Measurements from ENCODE around the gene RHEX. TPM values are rescaled to one million over a fixed set of nuclear protein-coding genes. Genes with fewer than 3 reads are reported as not detected.

Gene RHEX
- total RNA-seq, 1 donor from 2014 or later, result not detected

DNA sequence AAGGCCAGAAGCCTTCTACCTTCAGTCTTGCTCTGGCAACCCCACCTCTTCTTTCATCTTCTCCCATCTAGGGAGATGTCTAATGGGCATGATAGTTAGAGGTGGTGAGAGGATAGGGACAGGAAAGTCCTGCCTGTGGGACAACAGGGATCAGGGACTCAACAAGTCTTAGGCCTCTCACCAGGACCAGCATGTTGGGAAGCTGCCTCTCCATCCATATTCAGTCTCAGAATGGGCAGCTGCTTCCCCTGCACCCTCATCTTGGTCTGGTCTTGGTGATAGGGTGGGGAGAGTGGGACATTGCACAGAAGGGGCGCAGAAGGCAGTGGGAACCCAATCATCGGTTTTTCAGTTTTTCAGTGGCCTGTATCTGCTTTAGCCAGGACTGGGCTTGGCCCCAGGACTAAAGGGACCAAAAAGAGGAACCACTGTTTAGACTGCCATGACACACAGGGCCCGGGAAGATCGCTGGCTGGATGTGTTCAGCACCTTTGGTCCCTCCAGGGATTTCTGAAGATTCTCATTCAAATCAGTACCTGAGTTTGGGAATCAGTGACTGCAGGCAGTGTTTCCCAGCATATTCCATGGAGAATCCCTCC is 12.7 kb downstream of the RHEX start:
- peaks cover 15% of the 10 kb centered on the region for H3K27me3 Mint-ChIP-seq (ENCODE audit: low read depth)
- no peaks in the 10 kb centered on the region for H3K36me3 Mint-ChIP-seq (ENCODE audit: low read depth)
- peaks cover 5% of the 10 kb centered on the region for H3K9me3 Mint-ChIP-seq (ENCODE audit: low read depth)
- no peaks in the 10 kb centered on the region for H3K4me1 Mint-ChIP-seq (ENCODE audit: low read depth)
- TF ChIP-seq, protein P1, sequence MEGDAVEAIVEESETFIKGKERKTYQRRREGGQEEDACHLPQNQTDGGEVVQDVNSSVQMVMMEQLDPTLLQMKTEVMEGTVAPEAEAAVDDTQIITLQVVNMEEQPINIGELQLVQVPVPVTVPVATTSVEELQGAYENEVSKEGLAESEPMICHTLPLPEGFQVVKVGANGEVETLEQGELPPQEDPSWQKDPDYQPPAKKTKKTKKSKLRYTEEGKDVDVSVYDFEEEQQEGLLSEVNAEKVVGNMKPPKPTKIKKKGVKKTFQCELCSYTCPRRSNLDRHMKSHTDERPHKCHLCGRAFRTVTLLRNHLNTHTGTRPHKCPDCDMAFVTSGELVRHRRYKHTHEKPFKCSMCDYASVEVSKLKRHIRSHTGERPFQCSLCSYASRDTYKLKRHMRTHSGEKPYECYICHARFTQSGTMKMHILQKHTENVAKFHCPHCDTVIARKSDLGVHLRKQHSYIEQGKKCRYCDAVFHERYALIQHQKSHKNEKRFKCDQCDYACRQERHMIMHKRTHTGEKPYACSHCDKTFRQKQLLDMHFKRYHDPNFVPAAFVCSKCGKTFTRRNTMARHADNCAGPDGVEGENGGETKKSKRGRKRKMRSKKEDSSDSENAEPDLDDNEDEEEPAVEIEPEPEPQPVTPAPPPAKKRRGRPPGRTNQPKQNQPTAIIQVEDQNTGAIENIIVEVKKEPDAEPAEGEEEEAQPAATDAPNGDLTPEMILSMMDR (IDR thresholded peaks at IDR 0.05), result no peak
- H3K27ac Mint-ChIP-seq (ENCODE audit: unreplicated experiment), result no peak overlapping the region
- no peak overlapping the region for H3K4me3 Mint-ChIP-seq (ENCODE audit: unreplicated experiment)
- DNase-seq (ENCODE audit: low spot score), result no peak

DNA sequence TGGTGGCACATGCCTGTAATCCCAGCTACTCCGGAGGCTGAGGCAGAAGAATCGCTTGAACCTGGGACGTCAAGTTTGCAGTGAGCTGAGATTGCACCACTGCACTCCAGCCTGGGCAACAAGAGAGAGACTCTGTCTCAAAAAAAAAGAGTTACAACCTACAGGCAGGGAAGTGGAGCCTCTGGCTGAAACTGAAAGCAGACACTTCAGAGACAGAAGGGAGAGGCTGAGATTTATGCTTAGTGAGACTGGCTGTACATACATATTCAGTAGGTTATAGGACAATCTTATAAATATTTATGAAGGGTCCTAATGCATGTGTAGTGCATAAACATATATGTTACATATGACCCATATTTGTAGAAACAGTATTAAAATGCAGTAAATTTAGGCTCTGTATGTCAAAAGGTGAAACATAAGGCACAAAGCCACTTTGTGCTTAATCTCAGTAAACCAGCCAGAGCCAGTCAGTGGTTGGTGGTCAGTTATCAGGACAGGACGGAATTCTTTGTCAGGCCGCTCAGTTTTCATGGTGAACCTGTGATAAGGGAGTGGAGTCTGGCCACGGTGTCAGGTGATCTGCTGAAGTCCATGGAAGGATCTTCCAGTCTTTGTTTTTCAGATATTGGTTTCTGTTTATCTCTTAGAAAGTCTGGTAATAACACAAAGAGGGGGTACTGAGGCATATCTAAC is 13.7 kb downstream of the RHEX start:
- TF ChIP-seq, protein P1 (IDR thresholded peaks at IDR 0.05), result no peak
- no peak overlapping the region for H3K4me3 Mint-ChIP-seq (ENCODE audit: unreplicated experiment)
- peaks cover 5% of the 10 kb centered on the region for H3K9me3 Mint-ChIP-seq (ENCODE audit: low read depth)
- H3K36me3 Mint-ChIP-seq (ENCODE audit: low read depth), result no peaks in the 10 kb centered on the region
- no peak for DNase-seq (ENCODE audit: low spot score)
- H3K27me3 Mint-ChIP-seq (ENCODE audit: low read depth), result peaks cover 15% of the 10 kb centered on the region
- no peak overlapping the region for H3K27ac Mint-ChIP-seq (ENCODE audit: unreplicated experiment)
- H3K4me1 Mint-ChIP-seq (ENCODE audit: low read depth), result no peaks in the 10 kb centered on the region

DNA sequence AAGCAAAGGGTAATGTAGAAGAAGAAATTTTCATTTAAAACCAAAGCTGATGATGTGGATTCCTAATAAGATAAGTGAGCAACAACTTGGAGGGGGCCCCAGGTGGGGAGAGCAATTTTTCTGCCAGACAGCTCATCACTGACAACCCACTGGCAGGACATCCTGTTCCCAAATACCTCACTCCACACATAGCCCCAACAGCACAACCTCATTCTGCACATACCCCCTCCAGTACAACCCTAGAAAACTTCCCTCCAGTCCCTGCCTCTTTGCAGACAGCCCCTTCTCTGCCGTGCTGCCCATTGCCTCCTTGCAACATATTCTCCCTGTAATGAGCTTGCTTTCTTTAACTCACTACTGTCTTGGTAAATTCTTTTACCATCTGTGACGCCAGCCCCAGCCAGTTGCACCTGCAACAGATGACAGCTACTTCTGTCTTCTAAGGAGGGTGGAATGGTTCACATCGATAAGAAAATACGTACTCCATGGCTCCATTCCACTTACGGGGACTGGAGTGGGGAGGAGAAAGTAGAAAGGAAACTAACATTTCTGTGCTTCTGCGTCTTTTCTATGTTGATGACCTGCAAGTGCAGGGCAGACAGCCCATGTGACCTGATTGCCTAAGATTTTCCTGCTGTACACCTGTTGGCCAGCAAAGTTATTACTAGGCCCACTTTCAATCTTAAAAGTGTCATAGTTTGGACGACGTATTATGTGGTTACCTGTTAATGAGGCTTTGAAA is 14.7 kb downstream of the RHEX start:
- Mint-ChIP-seq H3K4me3 (ENCODE audit: unreplicated experiment) (no peak overlapping the region), H3K4me1 (ENCODE audit: low read depth) (no peaks in the 10 kb centered on the region), H3K27me3 (ENCODE audit: low read depth) (peaks cover 15% of the 10 kb centered on the region), H3K36me3 (ENCODE audit: low read depth) (no peaks in the 10 kb centered on the region), H3K27ac (ENCODE audit: unreplicated experiment) (no peak overlapping the region), H3K9me3 (ENCODE audit: low read depth) (peaks cover 4% of the 10 kb centered on the region)
- no peak for DNase-seq (ENCODE audit: low spot score)
- TF ChIP-seq, protein P1 (IDR thresholded peaks at IDR 0.05), result no peak

DNA sequence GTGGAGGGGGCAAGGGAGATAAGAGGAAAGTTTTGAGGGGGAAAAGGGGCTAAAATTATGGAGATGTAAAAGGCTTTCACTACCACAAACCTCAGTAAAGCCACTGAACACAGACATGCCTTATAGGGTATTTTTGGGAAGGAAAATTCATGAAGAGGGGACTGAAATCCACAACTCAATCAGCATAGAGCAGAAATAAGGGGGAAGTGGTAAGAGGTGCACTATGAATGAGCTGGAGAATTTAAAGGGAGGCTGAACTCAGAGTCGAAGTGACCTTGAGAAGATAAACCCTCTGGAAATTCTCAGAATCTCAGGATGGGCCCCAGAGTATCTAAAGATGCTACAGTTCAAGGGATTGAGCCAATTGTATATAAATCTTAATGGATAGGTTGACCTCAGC is 15.3 kb downstream of the RHEX start:
- TF ChIP-seq, protein P1 (IDR thresholded peaks at IDR 0.05), result no peak
- Mint-ChIP-seq H3K4me1 (ENCODE audit: low read depth) (no peaks in the 10 kb centered on the region), H3K9me3 (ENCODE audit: low read depth) (no peaks in the 10 kb centered on the region), H3K36me3 (ENCODE audit: low read depth) (no peaks in the 10 kb centered on the region), H3K27me3 (ENCODE audit: low read depth) (peaks cover 13% of the 10 kb centered on the region), H3K27ac (ENCODE audit: unreplicated experiment) (no peak overlapping the region), H3K4me3 (ENCODE audit: unreplicated experiment) (no peak overlapping the region)
- no peak for DNase-seq (ENCODE audit: low spot score)

DNA sequence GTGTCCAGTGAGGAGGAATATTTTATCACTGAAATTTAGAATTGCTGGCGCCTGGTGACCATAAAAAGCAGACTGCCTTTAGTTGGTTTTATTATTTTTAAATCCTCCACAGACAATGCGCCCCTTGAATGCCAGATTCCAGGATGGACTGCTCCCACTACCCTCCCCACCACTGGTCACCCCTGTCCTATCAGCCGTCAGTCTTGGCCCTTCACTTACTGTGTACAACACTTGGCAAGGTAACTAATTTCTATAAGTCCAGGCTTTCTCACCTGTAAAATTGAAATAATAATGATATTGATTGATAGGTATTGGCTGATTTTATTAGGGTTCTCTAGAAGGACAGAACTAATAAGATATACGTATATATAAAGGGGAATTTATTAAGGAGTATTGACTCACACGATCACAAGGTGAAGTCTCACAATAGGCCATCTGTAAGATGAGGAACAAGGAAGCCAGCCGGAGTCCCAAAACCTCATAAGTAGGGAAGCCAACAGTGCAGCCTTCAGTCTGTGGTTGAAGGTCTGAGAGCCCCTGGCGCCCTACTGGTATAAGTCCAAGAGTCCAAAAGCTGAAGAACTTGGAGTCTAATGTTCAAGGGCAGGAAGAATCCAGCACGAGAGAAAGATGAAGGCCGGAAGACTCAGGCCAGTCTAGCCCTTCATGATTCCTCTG is 17.8 kb downstream of the RHEX start:
- no peak overlapping the region for H3K4me3 Mint-ChIP-seq (ENCODE audit: unreplicated experiment)
- no peaks in the 10 kb centered on the region for H3K4me1 Mint-ChIP-seq (ENCODE audit: low read depth)
- H3K9me3 Mint-ChIP-seq (ENCODE audit: low read depth), result no peaks in the 10 kb centered on the region
- TF ChIP-seq, protein P1 (IDR thresholded peaks at IDR 0.05), result no peak
- DNase-seq (ENCODE audit: low spot score), result no peak
- H3K27ac Mint-ChIP-seq (ENCODE audit: unreplicated experiment), result no peak overlapping the region
- H3K36me3 Mint-ChIP-seq (ENCODE audit: low read depth), result no peaks in the 10 kb centered on the region
- H3K27me3 Mint-ChIP-seq (ENCODE audit: low read depth), result peaks cover 15% of the 10 kb centered on the region

Data from chondrocyte (in vitro differentiated cells).